ENCODE measurements around the gene SPATA13. TPM values are rescaled to one million over a fixed set of nuclear protein-coding genes. Genes with fewer than 3 reads are reported as not detected.

Gene SPATA13
- total and polyA plus RNA-seq, 3 experiments from 2014 or later = 60.7 to 97.8 (median 65.1) TPM

DNA sequence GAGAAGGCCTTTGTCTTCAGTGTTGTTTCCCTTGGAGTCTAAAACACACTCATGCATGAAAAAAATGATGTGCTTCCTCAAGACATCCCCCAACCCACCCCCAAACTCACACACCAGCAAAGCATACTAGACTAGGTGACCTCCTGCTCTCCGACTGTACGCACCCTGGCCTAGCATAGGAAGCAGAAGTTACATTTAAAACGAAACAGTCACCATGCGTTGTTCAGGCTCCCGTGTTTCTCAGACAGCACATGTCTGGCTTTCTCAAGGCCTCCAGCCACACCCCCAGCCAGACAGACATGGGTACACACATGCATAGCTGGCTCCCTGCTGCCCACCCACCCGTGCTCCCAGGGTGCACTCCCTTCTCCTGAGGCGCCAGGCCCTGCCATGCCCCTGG, 120.2 kb downstream of the SPATA13 start:
- Histone ChIP-seq H3K27me3 (ENCODE audit: insufficient read depth, low read length, poor library complexity, severe bottlenecking) (no peaks in the 10 kb centered on the region), H3K4me1 (ENCODE audit: insufficient read depth, low read length) (peaks cover 42% of the 10 kb centered on the region), H3K9me3 (ENCODE audit: low read length) (no peaks in the 10 kb centered on the region), H3K27ac (ENCODE audit: low read depth, low read length) (no peak overlapping the region), H3K4me3 (ENCODE audit: low read length) (no peak overlapping the region), H3K36me3 (ENCODE audit: insufficient read depth, low read length) (peaks cover 22% of the 10 kb centered on the region)
- Mint-ChIP-seq H3K27ac (peak overlapping the region; percentile 64 to 85 (median 80)), H3K36me3 (peaks cover 3 to 80% (median 23%) of the 10 kb centered on the region in 3 donors), H3K4me1 (peaks cover 61 to 88% (median 71%) of the 10 kb centered on the region in 3 donors), H3K9me3 (no peaks in the 10 kb centered on the region), H3K4me3 (no peak overlapping the region), H3K27me3 (no peaks in the 10 kb centered on the region)
- ChIA-PET CTCF (interaction anchor here (2.0 kb wide), 1 partner anchor 12 kb away, joined by 6 read pairs; no protein-coding TSS in a partner anchor), POLR2A (no interaction called here)
- no peak for DNase-seq

DNA sequence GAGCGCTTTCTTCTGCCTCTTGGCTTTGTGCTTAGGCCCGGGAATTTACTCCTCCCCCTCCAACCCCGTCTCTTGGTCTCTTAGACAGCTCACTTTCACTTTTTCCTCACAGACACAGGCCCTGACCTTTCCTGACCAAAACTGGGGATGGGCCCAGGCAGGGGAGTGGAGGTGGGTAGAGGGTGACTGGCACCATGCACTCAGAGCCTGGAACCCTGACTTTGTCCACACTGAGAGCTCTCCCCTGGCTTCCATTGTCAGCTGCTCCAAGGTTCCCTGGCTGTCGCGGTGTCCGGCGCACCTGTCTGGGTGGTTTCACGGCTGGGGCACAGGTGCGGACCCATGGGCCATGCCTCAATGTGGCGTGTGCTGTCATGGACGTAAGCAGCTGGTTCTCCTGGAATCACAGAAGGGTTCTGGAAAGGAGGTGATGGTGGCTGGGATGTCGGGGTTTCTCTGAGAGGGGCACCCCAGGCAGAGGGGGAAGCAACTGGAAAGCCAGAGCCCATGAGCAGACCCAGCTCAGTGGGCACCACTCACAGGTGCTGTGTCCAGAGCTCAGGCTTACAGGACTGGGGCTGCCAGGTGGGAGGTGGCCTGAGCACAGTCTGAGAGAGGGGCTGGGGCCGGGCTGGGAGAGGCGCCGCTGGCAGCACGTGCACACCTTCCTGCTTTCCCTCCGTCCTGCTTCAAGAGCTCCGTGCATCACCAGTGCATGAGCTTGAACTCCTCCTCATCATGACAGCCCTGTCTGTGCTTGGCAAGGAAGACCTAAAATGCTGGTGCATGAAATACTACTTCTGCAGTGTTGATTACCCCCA, 120.9 kb downstream of the SPATA13 start:
- Mint-ChIP-seq H3K4me1 (peaks cover 54 to 82% (median 64%) of the 10 kb centered on the region in 3 donors), H3K36me3 (peaks cover 3 to 85% (median 21%) of the 10 kb centered on the region in 3 donors), H3K9me3 (no peaks in the 10 kb centered on the region), H3K27me3 (no peaks in the 10 kb centered on the region), H3K4me3 (peak overlapping the region in 2 of 7 donors; percentile 41 to 65), H3K27ac (peak overlapping the region; percentile 64 to 89 (median 84))
- CTCF ChIA-PET = interaction anchor here (0.8 to 2.0 kb wide), 2 partner anchors 11 to 17 kb away, joined by 4 to 6 read pairs; no protein-coding TSS in a partner anchor
- DNase-seq = no peak
- H3K36me3 ChIP-seq (ENCODE audit: insufficient read depth, low read length) = peaks cover 29% of the 10 kb centered on the region
- H3K9me3 ChIP-seq (ENCODE audit: low read length) = no peaks in the 10 kb centered on the region
- POLR2A ChIA-PET = no interaction called here
- H3K4me1 ChIP-seq (ENCODE audit: insufficient read depth, low read length) = peaks cover 35% of the 10 kb centered on the region
- no peak overlapping the region for H3K4me3 ChIP-seq (ENCODE audit: low read length)
- no peak overlapping the region for H3K27ac ChIP-seq (ENCODE audit: low read depth, low read length)
- H3K27me3 ChIP-seq (ENCODE audit: insufficient read depth, low read length, poor library complexity, severe bottlenecking) = no peaks in the 10 kb centered on the region

DNA sequence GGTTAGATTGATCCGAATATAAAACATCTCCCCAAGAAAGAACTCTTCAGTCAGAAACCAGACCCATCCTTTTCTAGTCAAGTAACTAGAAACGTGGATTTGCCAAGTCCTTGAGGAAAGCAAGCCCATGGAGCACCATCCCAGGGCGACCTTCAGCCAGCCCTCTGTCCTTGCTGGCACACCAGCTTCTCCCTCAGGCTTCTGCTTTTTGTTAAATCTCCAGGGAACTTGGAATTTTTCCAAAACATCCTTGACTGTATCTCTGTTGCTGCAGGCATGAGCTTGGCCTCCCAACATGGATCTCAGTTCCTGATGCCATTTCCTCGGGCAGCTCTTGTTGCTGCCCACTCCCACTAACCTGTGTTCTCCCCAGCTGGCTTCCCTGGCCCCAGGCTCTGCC, 121.7 kb downstream of the SPATA13 start:
- Mint-ChIP-seq H3K36me3 (peaks cover 3 to 91% (median 18%) of the 10 kb centered on the region in 3 donors), H3K27me3 (no peaks in the 10 kb centered on the region), H3K4me1 (peaks cover 47 to 73% (median 57%) of the 10 kb centered on the region in 3 donors), H3K27ac (peak overlapping the region; percentile 64 to 89 (median 82)), H3K4me3 (no peak overlapping the region), H3K9me3 (no peaks in the 10 kb centered on the region)
- H3K27ac ChIP-seq (ENCODE audit: low read depth, low read length) = no peak overlapping the region
- H3K4me3 ChIP-seq (ENCODE audit: low read length) = no peak overlapping the region
- H3K27me3 ChIP-seq (ENCODE audit: insufficient read depth, low read length, poor library complexity, severe bottlenecking) = no peaks in the 10 kb centered on the region
- peaks cover 35% of the 10 kb centered on the region for H3K36me3 ChIP-seq (ENCODE audit: insufficient read depth, low read length)
- DNase-seq = no peak
- POLR2A ChIA-PET = interaction anchor here (0.6 kb wide), 1 partner anchor 13 kb away, joined by 3 read pairs; no protein-coding TSS in a partner anchor
- CTCF ChIA-PET = interaction anchor here (1.2 kb wide), 1 partner anchor 10 kb away, joined by 3 read pairs; no protein-coding TSS in a partner anchor
- H3K4me1 ChIP-seq (ENCODE audit: insufficient read depth, low read length) = peaks cover 28% of the 10 kb centered on the region
- no peaks in the 10 kb centered on the region for H3K9me3 ChIP-seq (ENCODE audit: low read length)

GRCh38 chr13:24284889-24285565, 124.5 kb downstream of the SPATA13 start:
- POLR2A ChIA-PET = interaction anchor here (0.6 kb wide), 1 partner anchor 258 kb away, joined by 9 read pairs; no protein-coding TSS in a partner anchor
- H3K36me3 ChIP-seq (ENCODE audit: insufficient read depth, low read length) = peaks cover 63% of the 10 kb centered on the region
- Mint-ChIP-seq H3K27me3 (no peaks in the 10 kb centered on the region), H3K4me3 (no peak overlapping the region), H3K27ac (peak overlapping the region in 5 of 8 donors; percentile 29 to 75 (median 68)), H3K4me1 (peaks cover 24 to 45% (median 32%) of the 10 kb centered on the region in 3 donors), H3K36me3 (peaks cover 6 to 97% (median 24%) of the 10 kb centered on the region in 3 donors), H3K9me3 (no peaks in the 10 kb centered on the region)
- H3K9me3 ChIP-seq (ENCODE audit: low read length) = no peaks in the 10 kb centered on the region
- CTCF ChIA-PET = interaction anchor here (1.2 to 2.7 kb wide), 4 partner anchors 14 to 57 kb away, joined by 3 to 8 read pairs (median 4); no protein-coding TSS in a partner anchor
- no peak overlapping the region for H3K4me3 ChIP-seq (ENCODE audit: low read length)
- no peak for DNase-seq
- no peaks in the 10 kb centered on the region for H3K27me3 ChIP-seq (ENCODE audit: insufficient read depth, low read length, poor library complexity, severe bottlenecking)
- peaks cover under 1% of the 10 kb centered on the region for H3K4me1 ChIP-seq (ENCODE audit: insufficient read depth, low read length)
- no peak overlapping the region for H3K27ac ChIP-seq (ENCODE audit: low read depth, low read length)

- Histone ChIP-seq H3K27ac (ENCODE audit: low read depth, low read length) (no peak overlapping the region), H3K4me1 (ENCODE audit: insufficient read depth, low read length) (no peaks in the 10 kb centered on the region), H3K36me3 (ENCODE audit: insufficient read depth, low read length) (peaks cover 77% of the 10 kb centered on the region), H3K4me3 (ENCODE audit: low read length) (no peak overlapping the region), H3K27me3 (ENCODE audit: insufficient read depth, low read length, poor library complexity, severe bottlenecking) (no peaks in the 10 kb centered on the region), H3K9me3 (ENCODE audit: low read length) (no peaks in the 10 kb centered on the region)
- CTCF ChIA-PET = interaction anchor here (1.4 to 2.4 kb wide), 2 partner anchors 22 to 58 kb away, joined by 3 to 9 read pairs; no protein-coding TSS in a partner anchor
- Mint-ChIP-seq H3K4me1 (peaks cover 14 to 29% (median 24%) of the 10 kb centered on the region in 3 donors), H3K27me3 (no peaks in the 10 kb centered on the region), H3K27ac (peak overlapping the region in 1 of 8 donors; percentile 36), H3K4me3 (no peak overlapping the region), H3K9me3 (no peaks in the 10 kb centered on the region), H3K36me3 (peaks cover 8 to 98% (median 25%) of the 10 kb centered on the region in 3 donors)
- DNase-seq = no peak
- POLR2A ChIA-PET = interaction anchor here (0.6 kb wide), 1 partner anchor 304 kb away, joined by 4 read pairs; no protein-coding TSS in a partner anchor
Measured at GRCh38 chr13:24286624-24287023, 126.1 kb downstream of the SPATA13 start.

GRCh38 chr13:24287748-24288287, 127.3 kb downstream of the SPATA13 start:
- POLR2A ChIA-PET = no interaction called here

GRCh38 chr13:24288870-24289269, 128.3 kb downstream of the SPATA13 start:
- CTCF ChIA-PET = interaction anchor here (1.5 kb wide), 1 partner anchor 18 kb away, joined by 5 read pairs; no protein-coding TSS in a partner anchor

More at GRCh38 chr13:24287748-24288287, 127.3 kb downstream of the SPATA13 start:
- H3K4me1 Mint-ChIP-seq = peaks cover 4 to 17% (median 12%) of the 10 kb centered on the region in 3 donors
- CTCF ChIA-PET = interaction anchor here (1.0 to 2.4 kb wide), 2 partner anchors 13 to 59 kb away, joined by 3 to 9 read pairs; no protein-coding TSS in a partner anchor
- no peak overlapping the region for H3K27ac ChIP-seq (ENCODE audit: low read depth, low read length)
- H3K27me3 ChIP-seq (ENCODE audit: insufficient read depth, low read length, poor library complexity, severe bottlenecking) = no peaks in the 10 kb centered on the region
- peaks cover 11 to 94% (median 24%) of the 10 kb centered on the region in 3 donors for H3K36me3 Mint-ChIP-seq
- no peaks in the 10 kb centered on the region for H3K4me1 ChIP-seq (ENCODE audit: insufficient read depth, low read length)
- H3K27ac Mint-ChIP-seq = peak overlapping the region in 2 of 8 donors; percentile 7 to 17
- no peaks in the 10 kb centered on the region for H3K9me3 ChIP-seq (ENCODE audit: low read length)
- peaks cover 75% of the 10 kb centered on the region for H3K36me3 ChIP-seq (ENCODE audit: insufficient read depth, low read length)
- no peak overlapping the region for H3K4me3 ChIP-seq (ENCODE audit: low read length)
- no peaks in the 10 kb centered on the region for H3K9me3 Mint-ChIP-seq
- no peak overlapping the region for H3K4me3 Mint-ChIP-seq
- no peak for DNase-seq
- no peaks in the 10 kb centered on the region for H3K27me3 Mint-ChIP-seq

More at GRCh38 chr13:24288870-24289269, 128.3 kb downstream of the SPATA13 start:
- peaks cover 0 to 7% (median 7%) of the 10 kb centered on the region in 3 donors for H3K4me1 Mint-ChIP-seq
- peaks cover 11 to 94% (median 21%) of the 10 kb centered on the region in 3 donors for H3K36me3 Mint-ChIP-seq
- Histone ChIP-seq H3K27ac (ENCODE audit: low read depth, low read length) (no peak overlapping the region), H3K4me1 (ENCODE audit: insufficient read depth, low read length) (no peaks in the 10 kb centered on the region), H3K36me3 (ENCODE audit: insufficient read depth, low read length) (peaks cover 79% of the 10 kb centered on the region), H3K4me3 (ENCODE audit: low read length) (no peak overlapping the region), H3K9me3 (ENCODE audit: low read length) (no peaks in the 10 kb centered on the region), H3K27me3 (ENCODE audit: insufficient read depth, low read length, poor library complexity, severe bottlenecking) (no peaks in the 10 kb centered on the region)
- H3K27ac Mint-ChIP-seq = no peak overlapping the region
- POLR2A ChIA-PET = no interaction called here
- DNase-seq = no peak
- no peak overlapping the region for H3K4me3 Mint-ChIP-seq
- H3K27me3 Mint-ChIP-seq = no peaks in the 10 kb centered on the region
- no peaks in the 10 kb centered on the region for H3K9me3 Mint-ChIP-seq
